HEK293T (cell line): ENCODE data around the gene ANO10.

Source experiments
- CTCF ChIA-PET: fragments of 350-600 bp; formaldehyde crosslinking; extraction: SDS; loops from one replicate; lab custom pipeline; 2021; ENCODE audit warnings: antibody characterized with exemption, inconsistent platforms; lab: Yijun Ruan, JAX
- POLR2A ChIA-PET: fragments of 350-600 bp; formaldehyde crosslinking; extraction: SDS; loops from one replicate; lab custom pipeline; 2020; ENCODE audit warnings: antibody characterized with exemption, inconsistent platforms; lab: Yijun Ruan, JAX
- DNase-seq: peaks from one replicate; pipeline ENCODE4 v3.0.0; 2012; ENCODE audit warnings: mixed read lengths; ENCODE audit errors: extremely low spot score
- ARNT ChIP-seq: fragments of 450-650 bp; IDR thresholded peaks from 2 replicates; pipeline ENCODE4 v1.6.1; 2017; ENCODE audit warnings: mild to moderate bottlenecking
- BHLHE40 ChIP-seq: fragments of 450-650 bp; IDR thresholded peaks from 2 replicates; pipeline ENCODE4 v1.6.1; 2016; ENCODE audit warnings: mild to moderate bottlenecking, moderate library complexity, borderline replicate concordance
- CTBP1 ChIP-seq: fragments of 450-650 bp; IDR thresholded peaks from 2 replicates; pipeline ENCODE4 v1.6.1; 2016; ENCODE audit warnings: borderline replicate concordance
- ELF4 ChIP-seq: fragments of 450-650 bp; IDR thresholded peaks from 2 replicates; pipeline ENCODE4 v1.6.1; 2017; ENCODE audit warnings: antibody characterized with exemption
- FOXA1 ChIP-seq: fragments of 450-650 bp; IDR thresholded peaks from 2 replicates; pipeline ENCODE4 v1.6.1; 2016; ENCODE audit warnings: mild to moderate bottlenecking
- FOXK2 ChIP-seq: fragments of 450-650 bp; IDR thresholded peaks from 2 replicates; pipeline ENCODE4 v1.6.1; 2016; ENCODE audit warnings: mild to moderate bottlenecking
- FOXM1 ChIP-seq: fragments of 450-650 bp; IDR thresholded peaks from 2 replicates; pipeline ENCODE4 v1.6.1; 2017; ENCODE audit warnings: mild to moderate bottlenecking, borderline replicate concordance
- HDGF ChIP-seq: fragments of 450-650 bp; IDR thresholded peaks from 2 replicates; pipeline ENCODE4 v1.6.1; 2017; ENCODE audit warnings: antibody characterized with exemption, borderline replicate concordance
- L3MBTL2 ChIP-seq: fragments of 450-650 bp; conservative IDR thresholded peaks from 2 replicates; pipeline ENCODE4 v1.6.1; 2016; ENCODE audit warnings: mild to moderate bottlenecking
- LEF1 ChIP-seq: fragments of 450-650 bp; IDR thresholded peaks from 2 replicates; pipeline ENCODE4 v1.6.1; 2017; ENCODE audit warnings: mild to moderate bottlenecking, borderline replicate concordance
- NFRKB ChIP-seq: fragments of 450-650 bp; IDR thresholded peaks from 2 replicates; pipeline ENCODE4 v1.6.1; 2016; ENCODE audit warnings: mild to moderate bottlenecking, moderate library complexity
- PKNOX1 ChIP-seq: fragments of 450-650 bp; IDR thresholded peaks from 2 replicates; pipeline ENCODE4 v1.6.1; 2016
- SP1 ChIP-seq: fragments of 450-650 bp; IDR thresholded peaks from 2 replicates; pipeline ENCODE4 v1.6.1; 2017
- SUZ12 ChIP-seq: fragments of 450-650 bp; IDR thresholded peaks from 2 replicates; pipeline ENCODE4 v1.6.1; 2016; ENCODE audit warnings: mild to moderate bottlenecking
- TARDBP ChIP-seq: fragments of 450-650 bp; IDR thresholded peaks from 2 replicates; pipeline ENCODE4 v1.6.1; 2016
- ZNF384 ChIP-seq: fragments of 450-650 bp; IDR thresholded peaks from 2 replicates; pipeline ENCODE4 v1.6.1; 2016

Gene ANO10

GRCh38 chr3:43341788-43342187, 280.0 kb downstream of the ANO10 start:
- TF ChIP-seq ELF4 (no peak), SP1 (no peak), NFRKB (no peak), ZNF384 (no peak), LEF1 (no peak), SUZ12 (no peak), PKNOX1 (no peak), HDGF (no peak), BHLHE40 (no peak), CTBP1 (no peak), FOXK2 (no peak), TARDBP (no peak), FOXA1 (no peak), FOXM1 (no peak), ARNT (no peak), L3MBTL2 (no peak)
- POLR2A ChIA-PET, result no interaction called here
- no peak for DNase-seq
- CTCF ChIA-PET, result no interaction called here

GRCh38 chr3:43340403-43340802, 281.4 kb downstream of the ANO10 start:
- ChIA-PET CTCF (no interaction called here), POLR2A (no interaction called here)
- no peak for TF ChIP-seq FOXA1
- TF ChIP-seq NFRKB, result no peak
- no peak for TF ChIP-seq LEF1
- TF ChIP-seq SUZ12, result no peak
- no peak for TF ChIP-seq TARDBP
- TF ChIP-seq BHLHE40, result no peak
- no peak for TF ChIP-seq HDGF
- no peak for TF ChIP-seq ZNF384
- TF ChIP-seq L3MBTL2, result no peak
- TF ChIP-seq PKNOX1, result no peak
- no peak for TF ChIP-seq ARNT
- TF ChIP-seq FOXK2, result no peak
- TF ChIP-seq ELF4, result no peak
- no peak for TF ChIP-seq CTBP1
- no peak for TF ChIP-seq SP1
- TF ChIP-seq FOXM1, result no peak
- DNase-seq, result no peak

- POLR2A ChIA-PET, result no interaction called here
- TF ChIP-seq LEF1 (no peak), BHLHE40 (no peak), ARNT (no peak), FOXK2 (no peak)
- CTCF ChIA-PET, result no interaction called here
- DNase-seq, result no peak
These were observed 283.5 kb downstream of the ANO10 start for GRCh38 chr3:43338295-43338694.

- CTCF ChIA-PET, result no interaction called here
- no peak for TF ChIP-seq SP1
- TF ChIP-seq BHLHE40, result no peak
- TF ChIP-seq NFRKB, result no peak
- TF ChIP-seq CTBP1, result no peak
- no peak for TF ChIP-seq ELF4
- TF ChIP-seq LEF1, result no peak
These were observed 286.0 kb downstream of the ANO10 start for GRCh38 chr3:43335799-43336198.

GRCh38 chr3:43334976-43335375, 286.8 kb downstream of the ANO10 start:
- no peak for DNase-seq
- TF ChIP-seq SP1 (no peak), NFRKB (no peak), FOXK2 (no peak), TARDBP (no peak), ARNT (no peak), PKNOX1 (no peak), FOXM1 (no peak), CTBP1 (no peak), L3MBTL2 (no peak), FOXA1 (no peak)
- ChIA-PET POLR2A (no interaction called here), CTCF (no interaction called here)

More at GRCh38 chr3:43335799-43336198, 286.0 kb downstream of the ANO10 start:
- POLR2A ChIA-PET, result no interaction called here
- no peak for DNase-seq

GRCh38 chr3:43331381-43331780, 290.4 kb downstream of the ANO10 start:
- TF ChIP-seq FOXA1, result no peak
- no peak for TF ChIP-seq FOXM1
- TF ChIP-seq FOXK2, result no peak
- TF ChIP-seq SP1, result no peak
- no peak for TF ChIP-seq PKNOX1
- TF ChIP-seq CTBP1, result no peak
- no peak for TF ChIP-seq LEF1
- TF ChIP-seq ARNT, result no peak
- no peak for TF ChIP-seq ZNF384
- no peak for TF ChIP-seq TARDBP
- no peak for DNase-seq
- ChIA-PET POLR2A (no interaction called here), CTCF (no interaction called here)
